HuH-7.5 (cell line): ENCODE results near the gene ABLIM1.

Source experiments
- DNase-seq: peaks from one replicate; pipeline ENCODE4 v3.0.0; 2011; ENCODE audit warnings: low spot score

ABLIM1 gene

DNA sequence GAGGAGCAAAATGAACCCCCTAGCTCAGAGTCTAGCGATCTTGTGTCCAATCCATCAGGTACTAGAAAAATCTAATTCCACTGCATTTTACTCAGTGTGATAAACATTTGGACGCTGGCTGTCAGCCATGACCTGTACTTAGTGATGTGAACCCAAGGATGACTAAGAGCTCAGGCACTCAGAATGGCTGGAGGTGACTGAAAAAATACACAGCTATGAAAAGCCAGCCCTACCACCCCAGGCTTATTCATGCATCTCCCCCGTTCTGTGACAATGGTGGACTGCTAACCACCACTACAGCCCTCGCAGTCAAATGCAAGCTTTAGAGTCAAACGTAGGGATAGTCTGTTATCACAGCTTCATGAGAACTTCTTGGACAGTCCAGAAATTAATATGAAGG, 268.6 kb downstream of the ABLIM1 start:
- DNase-seq: no peak

DNA sequence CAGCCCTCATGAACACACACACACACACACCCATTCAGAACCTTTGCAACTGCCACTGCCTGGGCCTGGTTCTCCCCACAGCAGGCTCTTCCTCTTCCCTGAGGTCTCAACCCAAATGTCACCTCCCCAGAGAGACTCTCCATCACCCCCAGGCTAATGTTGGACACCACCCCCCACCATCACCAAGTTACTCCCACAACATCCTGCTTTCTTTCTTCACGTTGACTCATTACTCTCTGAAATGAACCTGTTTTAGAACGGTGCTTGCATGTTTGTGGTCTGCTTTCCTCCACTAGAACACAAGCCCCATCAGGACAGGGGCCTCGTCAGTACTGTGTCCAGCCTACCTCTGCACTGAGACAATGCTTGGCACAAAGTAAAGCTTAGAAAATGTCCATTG, 269.8 kb downstream of the ABLIM1 start:
- no peak for DNase-seq

DNA sequence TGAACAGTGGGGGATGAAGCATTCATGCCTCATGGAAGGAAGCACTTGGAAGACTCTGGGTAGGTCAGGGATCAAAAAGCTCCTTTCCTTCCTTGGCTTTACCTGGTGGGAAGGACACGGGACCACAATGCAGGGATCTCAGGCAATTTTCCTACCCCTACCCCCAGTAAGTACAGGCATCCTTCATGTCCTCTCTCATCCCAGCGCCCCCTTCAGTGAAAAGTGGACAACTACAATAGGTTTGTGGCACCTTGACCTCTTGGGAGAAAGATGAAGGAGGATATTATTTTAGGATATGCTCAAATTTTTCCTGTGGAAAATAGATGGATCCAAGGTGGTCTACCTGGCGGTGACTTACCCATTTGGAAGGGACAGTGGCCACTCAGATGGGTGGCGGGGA, 270.3 kb downstream of the ABLIM1 start:
- DNase-seq: no peak

DNA sequence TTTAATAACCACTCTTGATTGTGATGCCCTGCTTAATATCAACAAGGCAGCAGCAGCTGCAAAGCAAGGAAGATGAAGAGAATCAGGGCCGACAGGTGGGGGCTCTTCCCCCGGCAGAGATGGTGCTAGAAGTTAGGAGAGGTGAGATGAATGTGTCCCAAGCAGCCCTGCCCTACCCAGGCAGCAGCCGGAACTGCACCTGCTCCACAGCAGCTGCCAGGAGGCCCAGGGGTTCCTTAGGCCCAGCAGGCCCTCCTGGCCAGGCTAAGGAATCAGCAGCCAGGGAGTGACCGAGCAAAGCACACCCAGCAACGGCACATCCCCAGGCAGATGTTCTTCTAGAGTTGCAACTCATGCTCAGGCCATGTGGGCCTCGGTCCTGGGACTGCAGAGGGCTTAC, 271.6 kb downstream of the ABLIM1 start:
- no peak for DNase-seq

DNA sequence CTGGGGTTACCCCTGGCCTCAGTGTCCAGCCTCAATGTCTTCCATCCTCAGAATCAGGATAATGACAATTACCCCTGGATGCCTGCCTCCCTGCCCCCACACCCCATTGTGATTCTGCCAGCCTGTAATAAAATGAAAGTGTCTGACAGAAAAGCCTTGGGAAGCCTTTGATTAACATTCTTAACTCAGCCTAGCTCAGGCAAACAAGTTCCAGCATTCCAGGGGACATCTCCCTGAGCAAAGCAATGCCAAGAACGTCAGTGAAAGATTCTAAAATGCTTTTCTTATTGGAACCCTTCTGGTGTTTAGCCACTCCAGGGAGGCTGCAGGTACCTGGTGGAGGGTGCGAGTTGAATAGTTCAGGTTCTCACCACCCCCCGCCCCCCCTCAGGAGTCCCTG, 272.5 kb downstream of the ABLIM1 start:
- no peak for DNase-seq

DNA sequence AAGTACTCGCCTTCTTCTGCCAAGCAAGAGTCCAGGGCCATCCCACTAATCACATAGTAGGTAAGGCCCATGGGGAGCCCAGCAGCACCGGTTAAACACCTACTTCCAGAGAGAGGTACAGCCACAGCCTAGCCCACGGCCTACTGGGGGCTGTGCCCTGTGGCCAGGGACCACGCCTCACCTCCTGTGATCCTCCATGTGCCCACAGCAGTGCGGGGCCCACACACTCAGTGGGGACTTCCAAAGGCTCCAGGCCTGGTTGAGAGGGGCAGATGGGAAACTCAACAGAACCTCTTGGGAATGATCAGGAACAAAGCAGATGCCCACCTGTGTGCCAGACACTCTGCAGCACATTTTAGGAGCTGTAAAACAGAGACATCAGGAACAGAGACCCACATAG, 273.5 kb downstream of the ABLIM1 start:
- no peak for DNase-seq

DNA sequence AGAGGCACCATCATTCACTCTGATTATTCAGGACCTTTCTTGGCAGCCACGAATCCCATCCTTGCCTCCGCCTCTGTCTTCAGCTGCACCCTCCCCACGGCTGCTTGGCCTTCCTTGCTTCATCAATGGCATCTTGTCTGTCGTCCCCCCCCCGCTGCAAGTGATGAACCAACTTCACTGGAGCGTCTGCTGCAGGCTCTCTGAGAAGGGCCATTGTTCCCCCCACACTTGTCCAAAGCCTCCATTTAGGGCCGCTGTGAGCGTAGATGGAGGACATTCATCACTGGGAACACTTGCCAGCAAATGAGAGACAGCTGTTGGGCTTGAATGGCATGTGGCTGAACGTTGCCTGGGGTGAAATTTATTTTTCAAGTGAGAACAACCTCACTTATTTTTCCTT, 273.9 kb downstream of the ABLIM1 start:
- no peak for DNase-seq
